ENCODE data around the gene GPR68. TPM values are rescaled to one million over a fixed set of nuclear protein-coding genes. Genes with fewer than 3 reads are reported as not detected.

The GPR68 gene, protein sequence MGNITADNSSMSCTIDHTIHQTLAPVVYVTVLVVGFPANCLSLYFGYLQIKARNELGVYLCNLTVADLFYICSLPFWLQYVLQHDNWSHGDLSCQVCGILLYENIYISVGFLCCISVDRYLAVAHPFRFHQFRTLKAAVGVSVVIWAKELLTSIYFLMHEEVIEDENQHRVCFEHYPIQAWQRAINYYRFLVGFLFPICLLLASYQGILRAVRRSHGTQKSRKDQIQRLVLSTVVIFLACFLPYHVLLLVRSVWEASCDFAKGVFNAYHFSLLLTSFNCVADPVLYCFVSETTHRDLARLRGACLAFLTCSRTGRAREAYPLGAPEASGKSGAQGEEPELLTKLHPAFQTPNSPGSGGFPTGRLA
- total RNA-seq, result 0.49 and 2.3 TPM in 2 replicates

GRCh38 chr14:91244501-91244901, at the start of gene GPR68:
Gene GPR68 (minus strand): TSS chr14:91244704. CDS start chr14:91235050, 9,654 bp downstream.

Other genes starting within 250 kb of the GPR68 start
- 1.1 and 1.8 TPM in 2 replicates for gene RPS6KA5, start 184.1 kb downstream of the GPR68 start, total RNA-seq
- 14.3 and 24.1 TPM in 2 replicates for gene DGLUCY, start 130.6 kb downstream of the GPR68 start, total RNA-seq
- gene CCDC88C, start 173.1 kb upstream of the GPR68 start, total RNA-seq, result 1.8 and 2.1 TPM in 2 replicates

Data from cardiac atrium fibroblast (primary cell).